ENCODE measurements around the gene ERRFI1.

The ERRFI1 gene

GRCh38 chr1:8023995-8024313 is 2.2 kb downstream of the ERRFI1 start:
- H3K4me3 ChIP-seq = peak overlapping the region; percentile 97
- TF ChIP-seq CTCF (IDR thresholded peaks at IDR 0.05) = no peak
- DNase-seq (ENCODE audit: low spot score) = no peak
- peak overlapping the region in 1 of 2 donors; percentile 20 for H3K27ac ChIP-seq

GRCh38 chr1:8023287-8023994 is 2.7 kb downstream of the ERRFI1 start:
- DNase-seq (ENCODE audit: low spot score) = no peak
- Histone ChIP-seq H3K27ac (peak overlapping the region; percentile 17 to 20), H3K4me3 (peak overlapping the region; percentile 97)
- TF ChIP-seq CTCF (IDR thresholded peaks at IDR 0.05) = no peak

GRCh38 chr1:8022395-8023286 is 3.5 kb downstream of the ERRFI1 start:
- Histone ChIP-seq H3K27ac (peak overlapping the region; percentile 20 to 44), H3K4me3 (peak overlapping the region; percentile 97)
- DNase-seq (ENCODE audit: low spot score) = no peak
- TF ChIP-seq CTCF (IDR thresholded peaks at IDR 0.05) = no peak

- Histone ChIP-seq H3K4me3 (peak overlapping the region; percentile 97), H3K27ac (peak overlapping the region; percentile 20 to 44)
- TF ChIP-seq CTCF (IDR thresholded peaks at IDR 0.05) = no peak
- DNase-seq (ENCODE audit: low spot score) = no peak
Observed at GRCh38 chr1:8021676-8022266, 4.3 kb downstream of the ERRFI1 start.

GRCh38 chr1:8020032-8020431 is 6.1 kb downstream of the ERRFI1 start:
- Histone ChIP-seq H3K27ac (peak overlapping the region in 1 of 2 donors; percentile 1), H3K4me3 (no peak overlapping the region)
- no peak for TF ChIP-seq CTCF (IDR thresholded peaks at IDR 0.05)
- DNase-seq (ENCODE audit: low spot score) = no peak

- Histone ChIP-seq H3K4me3 (no peak overlapping the region), H3K27ac (peak overlapping the region; percentile 7 to 18)
- no peak for DNase-seq (ENCODE audit: low spot score)
- no peak for TF ChIP-seq CTCF (IDR thresholded peaks at IDR 0.05)
Observed at GRCh38 chr1:8019229-8019620, 6.9 kb downstream of the ERRFI1 start.
